GM12878 (cell line): ENCODE data around the gene TBX4. TPM values are rescaled to one million over a fixed set of nuclear protein-coding genes. Genes with fewer than 3 reads are reported as not detected.

Source experiments
- ATAC-seq: fragments of 200-7000 bp; cut with Tn5 transposase; 3 replicates; pipeline ENCODE4 v1.9.1; 2020; ENCODE audit warnings: mild to moderate bottlenecking, moderate library complexity
- BruUV-seq: library from RNA; stranded (reverse); fragments of 400-500 nt; replicated peaks from 2 replicates; lab custom pipeline; 2021; lab: Mats Ljungman, UMichigan
- CTCF ChIA-PET: fragments of 300-600 bp; sonication (Branson Sonifier 250); formaldehyde crosslinking; extraction: SDS; loops from one replicate; lab custom pipeline; 2021; ENCODE audit warnings: inconsistent platforms; lab: Yijun Ruan, JAX
- POLR2A ChIA-PET: fragments of 350-600 bp; formaldehyde crosslinking; extraction: SDS; loops from one replicate; lab custom pipeline; 2021; ENCODE audit warnings: inconsistent platforms; lab: Charles Lee
- RAD21 ChIA-PET: fragments of 300-600 bp; sonication (Branson Sonifier 250); formaldehyde crosslinking; loops from one replicate; lab custom pipeline; 2023; ENCODE audit warnings: antibody characterized with exemption; ENCODE audit not compliant: unreplicated experiment; lab: Charles Lee
- SMC1A ChIA-PET: fragments of 300-600 bp; sonication (Branson Sonifier 250); formaldehyde crosslinking; loops from one replicate; lab custom pipeline; 2023; ENCODE audit not compliant: unreplicated experiment, uncharacterized antibody; lab: Charles Lee
- DNase-seq: peaks from one replicate; pipeline ENCODE4 v3.0.0-alpha.2; 2011; ENCODE audit warnings: low read depth, low spot score
- FAIRE-seq: peaks from 3 replicates; lab custom pipeline; 2011; peaks lifted over from hg19 to GRCh38; lab: Jason Lieb, UNC
- H2AFZ ChIP-seq: 2 replicates; pipeline ENCODE4 v1.6.0; 2011; ENCODE audit warnings: low read depth, low read length, control low read depth; ENCODE audit not compliant: control insufficient read depth
- H3K27ac ChIP-seq: 2 replicates; pipeline ENCODE4 v1.5.1; 2011; ENCODE audit warnings: control low read depth; ENCODE audit not compliant: control insufficient read depth, insufficient read depth
- H3K27me3 ChIP-seq, 2 experiments: replicated peaks in 1 of 2; 2 replicates each; pipeline versions ENCODE4 v1.6.0 to v1.6.1; 2011; ENCODE audit warnings: low read length in 1 of 2; ENCODE audit not compliant: control insufficient read depth in 2 of 2, insufficient read depth in 2 of 2
- H3K36me3 ChIP-seq, 2 experiments: 2 replicates each; pipeline ENCODE4 v1.5.1; 2011; ENCODE audit warnings: low read length in 1 of 2; ENCODE audit not compliant: control insufficient read depth in 2 of 2, insufficient read depth in 2 of 2
- H3K4me1 ChIP-seq: 2 replicates; pipeline ENCODE4 v1.6.1; 2011; ENCODE audit warnings: mild to moderate bottlenecking, low read length, moderate library complexity, mixed read lengths; ENCODE audit not compliant: control insufficient read depth, insufficient read depth
- H3K4me2 ChIP-seq: 2 replicates; pipeline ENCODE4 v1.6.0; 2011; ENCODE audit warnings: control low read depth; ENCODE audit not compliant: control insufficient read depth, insufficient read depth
- H3K4me3 ChIP-seq: fragments of 200-600 bp; sonication (generic); 2 replicates; pipeline ENCODE4 v1.5.1; 2016
- H3K79me2 ChIP-seq: 2 replicates; pipeline ENCODE4 v1.6.0; 2011; ENCODE audit warnings: low read length; ENCODE audit not compliant: control insufficient read depth, insufficient read depth
- H3K9ac ChIP-seq: 2 replicates; pipeline ENCODE4 v1.8.0; 2011; ENCODE audit warnings: low read length, control low read depth, mixed read lengths; ENCODE audit not compliant: control insufficient read depth, insufficient read depth
- H3K9me3 ChIP-seq: replicated peaks from 3 replicates; pipeline ENCODE4 v1.5.1; 2011; ENCODE audit warnings: mild to moderate bottlenecking, low read length; ENCODE audit not compliant: control insufficient read depth, insufficient read depth
- H4K20me1 ChIP-seq: 2 replicates; pipeline ENCODE4 v1.6.0; 2011; ENCODE audit not compliant: control insufficient read depth, insufficient read depth
- ETV6 ChIP-seq, 2 experiments: fragments of 450-650 bp in 1 of 2; IDR thresholded peaks in 1 of 2; conservative IDR thresholded peaks in 1 of 2; 2 replicates each; pipeline ENCODE4 v1.6.1; 2014; ENCODE audit warnings: antibody characterized with exemption in 1 of 2, borderline replicate concordance in 1 of 2, low read depth in 1 of 2, mild to moderate bottlenecking in 1 of 2, moderate library complexity in 1 of 2
- NFXL1 ChIP-seq: fragments of 450-650 bp; IDR thresholded peaks from 2 replicates; pipeline ENCODE4 v1.6.1; 2017; ENCODE audit warnings: antibody characterized with exemption, mild to moderate bottlenecking, borderline replicate concordance
- WGBS: methylation state at CpG from one replicate; pipeline ENCODE4 v1.1.6; 2016; ENCODE audit warnings: low lambda C conversion rate; ENCODE audit not compliant: insufficient replicate concordance, insufficient coverage; ENCODE audit errors: missing lambda C conversion rate; 5-methylcytosine and 5-hydroxymethylcytosine counted together
- in situ Hi-C: fragments of 300-500 bp; cut with MboI; formaldehyde crosslinking; loops from 9 replicates; pipeline ENCODE4 v1.14.3; 2018; ENCODE audit warnings: mixed read lengths
- intact Hi-C: fragments of 100-400 bp; cut with micrococcal nuclease; formaldehyde crosslinking; loops from one replicate; pipeline ENCODE4 v1.14.2; 2022; ENCODE audit not compliant: unreplicated experiment
- polyA plus RNA-seq, 11 experiments: library from polyadenylated mRNA; depleted of rRNA in 4 of 11; unstranded in 6 of 11; stranded (reverse) in 5 of 11; fragments of >200 nt; fragmentation: Nextera tagmentation in 4 of 11; fragmentation: Illumina TruSeq in 1 of 11; extraction: Ambion mirVana in 4 of 11; extraction: Trizol in 1 of 11; gene quantifications; 1 replicate in 1 of 11; 2 replicates in 10 of 11; pipeline versions ENCODE4 v1.2.1 to v1.2.3, GENCODE V29; 2011 to 2016; ENCODE audit warnings: inconsistent platforms in 2 of 11, missing spikeins in 2 of 11, low read depth in 1 of 11
- total RNA-seq, 4 experiments: library from RNA; depleted of rRNA in 3 of 4; stranded (reverse); fragments of >200 nt in 3 of 4; fragmentation: Illumina TruSeq in 1 of 4; extraction: Trizol in 1 of 4; gene quantifications; 2 replicates each; pipeline versions ENCODE4 v1.2.1 to v1.2.3, GENCODE V29; 2013 to 2021
- TF ChIP-seq, protein P1 (sequence below): fragments of 450-650 bp; IDR thresholded peaks from 2 replicates; pipeline ENCODE4 v1.6.1; 2017; ENCODE audit warnings: borderline replicate concordance

The TBX4 gene
- total and polyA plus RNA-seq, 10 of the 15 experiments (the other 5 are each of a cell fraction or from before 2014, with no cell fraction given) = 0.01 TPM; not detected in 9

DNA sequence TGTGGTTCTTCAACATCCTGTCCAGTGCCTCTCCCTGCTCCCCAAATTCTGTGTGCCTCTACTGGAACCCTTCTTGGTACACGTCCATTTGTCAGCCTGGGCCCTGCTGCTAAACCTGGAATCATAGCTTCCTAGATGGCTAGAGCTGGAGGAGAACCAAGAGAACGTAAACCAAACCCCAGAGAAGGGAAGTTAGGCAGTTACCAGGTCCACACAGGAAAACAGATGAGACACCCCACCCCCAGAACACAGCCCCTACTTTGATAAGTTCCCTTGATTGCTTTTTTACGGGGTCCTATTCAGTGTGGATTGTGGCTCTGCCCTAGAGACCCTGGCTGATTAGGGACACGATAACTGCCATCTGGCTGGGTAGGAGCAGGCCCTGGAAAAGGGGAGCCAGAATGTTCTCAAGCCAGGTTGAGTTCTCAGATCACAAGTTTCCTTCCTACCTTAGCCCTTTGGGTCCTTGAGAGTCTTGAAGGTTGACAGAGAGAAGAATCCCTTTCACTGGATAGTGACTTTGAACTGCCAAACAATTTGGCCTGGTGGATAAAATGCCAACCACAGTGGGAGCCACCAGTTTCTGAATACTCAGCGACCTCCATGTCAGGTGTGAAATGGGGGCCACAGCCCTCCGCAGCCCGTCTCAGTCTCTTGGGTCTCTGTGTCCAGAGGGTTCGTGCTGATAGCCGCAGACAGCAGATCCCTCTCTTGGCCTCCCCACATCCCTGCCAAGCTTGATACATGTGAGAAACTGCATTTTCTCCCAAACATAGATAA is 7.9 kb downstream of the TBX4 start:
- H3K4me1 ChIP-seq = no peaks in the 10 kb centered on the region
- FAIRE-seq (no peak), DNase-seq (no peak), ATAC-seq (no peak)
- TF ChIP-seq NFXL1 = peak; percentile 20; the same call in 1 of the 2 replicates
- peak in 1 of 2 experiments; percentile 95; a peak in 1 of 4 replicates for TF ChIP-seq ETV6 (conservative IDR thresholded peaks at IDR 0.05 in 1 of 2, IDR thresholded peaks at IDR 0.05 in 1 of 2; ENCODE audit: borderline replicate concordance in 1 of 2, low read depth in 1 of 2)
- TF ChIP-seq, protein P1, sequence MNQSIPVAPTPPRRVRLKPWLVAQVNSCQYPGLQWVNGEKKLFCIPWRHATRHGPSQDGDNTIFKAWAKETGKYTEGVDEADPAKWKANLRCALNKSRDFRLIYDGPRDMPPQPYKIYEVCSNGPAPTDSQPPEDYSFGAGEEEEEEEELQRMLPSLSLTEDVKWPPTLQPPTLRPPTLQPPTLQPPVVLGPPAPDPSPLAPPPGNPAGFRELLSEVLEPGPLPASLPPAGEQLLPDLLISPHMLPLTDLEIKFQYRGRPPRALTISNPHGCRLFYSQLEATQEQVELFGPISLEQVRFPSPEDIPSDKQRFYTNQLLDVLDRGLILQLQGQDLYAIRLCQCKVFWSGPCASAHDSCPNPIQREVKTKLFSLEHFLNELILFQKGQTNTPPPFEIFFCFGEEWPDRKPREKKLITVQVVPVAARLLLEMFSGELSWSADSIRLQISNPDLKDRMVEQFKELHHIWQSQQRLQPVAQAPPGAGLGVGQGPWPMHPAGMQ = no peak
- no peak overlapping the region for H3K4me2 ChIP-seq
- H2AFZ ChIP-seq = no peak overlapping the region
- no peak overlapping the region for H3K9ac ChIP-seq
- no TSS peak for BruUV-seq
- ChIA-PET CTCF (interaction anchor here (1.7 kb wide), 1 partner anchor 10 kb away, joined by 4 read pairs; no protein-coding TSS in a partner anchor), SMC1A (interaction anchor here (0.8 kb wide), 1 partner anchor 11 kb away, joined by 4 read pairs; no protein-coding TSS in a partner anchor), RAD21 (no interaction called here), POLR2A (no interaction called here)
- no peak overlapping the region for H3K27ac ChIP-seq
- in situ Hi-C loops (no loop called here), intact Hi-C loops (no loop called here)
- H3K27me3 ChIP-seq = peaks cover 32 to 34% of the 10 kb centered on the region in 2 experiments
- H3K79me2 ChIP-seq = no peaks in the 10 kb centered on the region
- no peaks in the 10 kb centered on the region for H4K20me1 ChIP-seq
- H3K4me3 ChIP-seq = no peak overlapping the region
- H3K36me3 ChIP-seq = no peaks in the 10 kb centered on the region
- 32% methylated on average over 9 of the region's 9 CpGs for WGBS
- no peaks in the 10 kb centered on the region for H3K9me3 ChIP-seq
